ENCODE results near the gene KRT76.
"Not testable (repeated sequence)": the region's sequence is repeated elsewhere in the genome, so short reads cannot be mapped to it uniquely, and the experiment has no call there.

DNA sequence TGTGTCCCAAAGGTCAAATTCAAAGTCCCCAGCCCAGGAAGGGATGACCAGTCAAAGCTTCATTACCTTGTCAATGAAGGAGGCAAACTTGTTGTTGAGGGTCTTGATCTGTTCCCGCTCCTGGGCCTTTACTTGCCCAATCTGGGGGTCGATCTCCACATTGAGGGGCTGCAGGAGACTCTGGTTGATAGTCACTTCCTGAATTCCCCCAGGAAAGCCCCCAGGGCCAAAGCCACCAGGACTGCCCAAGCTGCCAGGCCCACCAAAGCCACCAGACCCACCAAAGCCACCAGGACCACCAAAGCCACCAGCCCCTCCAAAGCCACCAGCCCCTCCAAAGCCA lies 18.2 kb upstream of the KRT76 start:
- TF ChIP-seq, protein P1, sequence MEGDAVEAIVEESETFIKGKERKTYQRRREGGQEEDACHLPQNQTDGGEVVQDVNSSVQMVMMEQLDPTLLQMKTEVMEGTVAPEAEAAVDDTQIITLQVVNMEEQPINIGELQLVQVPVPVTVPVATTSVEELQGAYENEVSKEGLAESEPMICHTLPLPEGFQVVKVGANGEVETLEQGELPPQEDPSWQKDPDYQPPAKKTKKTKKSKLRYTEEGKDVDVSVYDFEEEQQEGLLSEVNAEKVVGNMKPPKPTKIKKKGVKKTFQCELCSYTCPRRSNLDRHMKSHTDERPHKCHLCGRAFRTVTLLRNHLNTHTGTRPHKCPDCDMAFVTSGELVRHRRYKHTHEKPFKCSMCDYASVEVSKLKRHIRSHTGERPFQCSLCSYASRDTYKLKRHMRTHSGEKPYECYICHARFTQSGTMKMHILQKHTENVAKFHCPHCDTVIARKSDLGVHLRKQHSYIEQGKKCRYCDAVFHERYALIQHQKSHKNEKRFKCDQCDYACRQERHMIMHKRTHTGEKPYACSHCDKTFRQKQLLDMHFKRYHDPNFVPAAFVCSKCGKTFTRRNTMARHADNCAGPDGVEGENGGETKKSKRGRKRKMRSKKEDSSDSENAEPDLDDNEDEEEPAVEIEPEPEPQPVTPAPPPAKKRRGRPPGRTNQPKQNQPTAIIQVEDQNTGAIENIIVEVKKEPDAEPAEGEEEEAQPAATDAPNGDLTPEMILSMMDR (IDR thresholded peaks at IDR 0.05), result not testable (repeated sequence)
- not testable (repeated sequence) for TF ChIP-seq POLR2AphosphoS5, POLR2A (IDR thresholded peaks at IDR 0.05)

Data from gastroesophageal sphincter (tissue), 3 donors.